ENCODE results near the gene PTGS1.

Gene PTGS1

GRCh38 chr9:122372856-122373845, 2.3 kb downstream of the PTGS1 start:
- Histone ChIP-seq H3K4me3 (replicated peaks; ENCODE audit: low read depth, low read length) (no peak overlapping the region), H3K27me3 (replicated peaks; ENCODE audit: control insufficient read depth, insufficient read depth, low read length) (no peaks in the 10 kb centered on the region; the same call in 1 of the 2 replicates), H3K36me3 (ENCODE audit: control insufficient read depth, insufficient read depth, low read length) (no peaks in the 10 kb centered on the region)
- DNase-seq (ENCODE audit: extremely low read depth, insufficient read length) = no peak
- no peak for TF ChIP-seq CTCF (IDR thresholded peaks at IDR 0.05; ENCODE audit: insufficient read depth, low read length, poor library complexity, severe bottlenecking)

- no peak overlapping the region for H3K4me3 ChIP-seq (replicated peaks; ENCODE audit: low read depth, low read length)
- TF ChIP-seq CTCF (IDR thresholded peaks at IDR 0.05; ENCODE audit: insufficient read depth, low read length, poor library complexity, severe bottlenecking) = no peak
- H3K27me3 ChIP-seq (replicated peaks; ENCODE audit: control insufficient read depth, insufficient read depth, low read length) = no peaks in the 10 kb centered on the region; the same call in 1 of the 2 replicates
- H3K36me3 ChIP-seq (ENCODE audit: control insufficient read depth, insufficient read depth, low read length) = no peaks in the 10 kb centered on the region
- no peak for DNase-seq (ENCODE audit: extremely low read depth, insufficient read length)
Measured at GRCh38 chr9:122374885-122375420, 4.1 kb downstream of the PTGS1 start.

- H3K36me3 ChIP-seq (ENCODE audit: control insufficient read depth, insufficient read depth, low read length) = no peaks in the 10 kb centered on the region
- no peak overlapping the region for H3K4me3 ChIP-seq (replicated peaks; ENCODE audit: low read depth, low read length)
- DNase-seq (ENCODE audit: extremely low read depth, insufficient read length) = no peak
- H3K27me3 ChIP-seq (replicated peaks; ENCODE audit: control insufficient read depth, insufficient read depth, low read length) = no peaks in the 10 kb centered on the region; the same call in 1 of the 2 replicates
- no peak for TF ChIP-seq CTCF (IDR thresholded peaks at IDR 0.05; ENCODE audit: insufficient read depth, low read length, poor library complexity, severe bottlenecking)
Measured at GRCh38 chr9:122376796-122377195, 6.0 kb downstream of the PTGS1 start.

GRCh38 chr9:122377241-122378164, 6.7 kb downstream of the PTGS1 start:
- DNase-seq (ENCODE audit: extremely low read depth, insufficient read length) = no peak
- Histone ChIP-seq H3K27me3 (replicated peaks; ENCODE audit: control insufficient read depth, insufficient read depth, low read length) (no peaks in the 10 kb centered on the region; the same call in 1 of the 2 replicates), H3K36me3 (ENCODE audit: control insufficient read depth, insufficient read depth, low read length) (no peaks in the 10 kb centered on the region), H3K4me3 (replicated peaks; ENCODE audit: low read depth, low read length) (no peak overlapping the region)
- TF ChIP-seq CTCF (IDR thresholded peaks at IDR 0.05; ENCODE audit: insufficient read depth, low read length, poor library complexity, severe bottlenecking) = no peak

GRCh38 chr9:122378236-122378635, 7.4 kb downstream of the PTGS1 start:
- no peak overlapping the region for H3K4me3 ChIP-seq (replicated peaks; ENCODE audit: low read depth, low read length)
- no peak for TF ChIP-seq CTCF (IDR thresholded peaks at IDR 0.05; ENCODE audit: insufficient read depth, low read length, poor library complexity, severe bottlenecking)
- no peak for DNase-seq (ENCODE audit: extremely low read depth, insufficient read length)

More at GRCh38 chr9:122378236-122378635, 7.4 kb downstream of the PTGS1 start:
- no peaks in the 10 kb centered on the region for H3K36me3 ChIP-seq (ENCODE audit: control insufficient read depth, insufficient read depth, low read length)
- no peaks in the 10 kb centered on the region for H3K27me3 ChIP-seq (replicated peaks; ENCODE audit: control insufficient read depth, insufficient read depth, low read length)

Data from GM06990 (cell line).